IPS-15b (cell line): ENCODE results near the gene DRD3.

Source experiments
- H3K27me3 ChIP-seq: one replicate; pipeline ENCODE4 v1.6.1; 2013; ENCODE audit warnings: low read length; ENCODE audit not compliant: control insufficient read depth, insufficient read depth
- H3K36me3 ChIP-seq: one replicate; pipeline ENCODE4 v1.6.1; 2013; ENCODE audit warnings: low read length; ENCODE audit not compliant: control insufficient read depth, insufficient read depth
- H3K4me1 ChIP-seq: one replicate; pipeline ENCODE4 v1.6.1; 2013; ENCODE audit warnings: mild to moderate bottlenecking, low read length; ENCODE audit not compliant: control insufficient read depth, insufficient read depth
- H3K4me3 ChIP-seq: one replicate; pipeline ENCODE4 v1.5.1; 2013; ENCODE audit warnings: low read depth, low read length
- H3K9ac ChIP-seq: one replicate; pipeline ENCODE4 v1.6.1; 2013; ENCODE audit warnings: low read depth, mild to moderate bottlenecking, low read length
- H3K9me3 ChIP-seq: one replicate; pipeline ENCODE4 v1.6.1; 2013; ENCODE audit warnings: mild to moderate bottlenecking, low read length; ENCODE audit not compliant: control insufficient read depth, insufficient read depth

DRD3 gene

GRCh38 chr3:114214542-114215341, 35.9 kb upstream of the DRD3 start:
- peaks cover 23% of the 10 kb centered on the region for H3K4me1 ChIP-seq
- H3K4me3 ChIP-seq: peak overlapping the region; percentile 26
- H3K9ac ChIP-seq: no peak overlapping the region
- H3K9me3 ChIP-seq: no peaks in the 10 kb centered on the region
- H3K36me3 ChIP-seq: no peaks in the 10 kb centered on the region
- peaks cover 5% of the 10 kb centered on the region for H3K27me3 ChIP-seq

GRCh38 chr3:114213627-114214541, 35.0 kb upstream of the DRD3 start:
- H3K9me3 ChIP-seq: no peaks in the 10 kb centered on the region
- no peak overlapping the region for H3K9ac ChIP-seq
- no peaks in the 10 kb centered on the region for H3K36me3 ChIP-seq
- peaks cover 4% of the 10 kb centered on the region for H3K27me3 ChIP-seq
- H3K4me3 ChIP-seq: peak overlapping the region; percentile 26
- H3K4me1 ChIP-seq: peaks cover 23% of the 10 kb centered on the region

- Histone ChIP-seq H3K36me3 (no peaks in the 10 kb centered on the region), H3K9me3 (no peaks in the 10 kb centered on the region), H3K4me3 (no peak overlapping the region), H3K27me3 (no peaks in the 10 kb centered on the region), H3K9ac (no peak overlapping the region), H3K4me1 (peaks cover 23% of the 10 kb centered on the region)
Measured at GRCh38 chr3:114213292-114213626, 34.4 kb upstream of the DRD3 start.

- H3K4me1 ChIP-seq: peaks cover 23% of the 10 kb centered on the region
- H3K4me3 ChIP-seq: no peak overlapping the region
- no peaks in the 10 kb centered on the region for H3K9me3 ChIP-seq
- no peak overlapping the region for H3K9ac ChIP-seq
- no peaks in the 10 kb centered on the region for H3K27me3 ChIP-seq
- H3K36me3 ChIP-seq: no peaks in the 10 kb centered on the region
Measured at GRCh38 chr3:114212646-114213045, 33.8 kb upstream of the DRD3 start.

- H3K27me3 ChIP-seq: no peaks in the 10 kb centered on the region
- no peaks in the 10 kb centered on the region for H3K9me3 ChIP-seq
- H3K4me3 ChIP-seq: no peak overlapping the region
- no peak overlapping the region for H3K9ac ChIP-seq
- H3K36me3 ChIP-seq: no peaks in the 10 kb centered on the region
- H3K4me1 ChIP-seq: peaks cover 2% of the 10 kb centered on the region
Measured at GRCh38 chr3:114207768-114208167, 28.9 kb upstream of the DRD3 start.

- Histone ChIP-seq H3K9ac (no peak overlapping the region), H3K4me1 (no peaks in the 10 kb centered on the region), H3K9me3 (no peaks in the 10 kb centered on the region), H3K4me3 (no peak overlapping the region), H3K27me3 (no peaks in the 10 kb centered on the region), H3K36me3 (no peaks in the 10 kb centered on the region)
Measured at GRCh38 chr3:114206342-114206741, 27.5 kb upstream of the DRD3 start.

- Histone ChIP-seq H3K4me3 (no peak overlapping the region), H3K4me1 (no peaks in the 10 kb centered on the region), H3K27me3 (no peaks in the 10 kb centered on the region), H3K36me3 (no peaks in the 10 kb centered on the region), H3K9me3 (no peaks in the 10 kb centered on the region), H3K9ac (no peak overlapping the region)
Measured at GRCh38 chr3:114205541-114205940, 26.7 kb upstream of the DRD3 start.

- no peaks in the 10 kb centered on the region for H3K36me3 ChIP-seq
Measured at GRCh38 chr3:114194750-114195149, 15.9 kb upstream of the DRD3 start.

GRCh38 chr3:114192136-114192535, 13.3 kb upstream of the DRD3 start:
- H3K4me1 ChIP-seq: no peaks in the 10 kb centered on the region
- no peaks in the 10 kb centered on the region for H3K27me3 ChIP-seq
- no peaks in the 10 kb centered on the region for H3K9me3 ChIP-seq
- H3K36me3 ChIP-seq: no peaks in the 10 kb centered on the region
- no peak overlapping the region for H3K9ac ChIP-seq
- H3K4me3 ChIP-seq: no peak overlapping the region

More at GRCh38 chr3:114194750-114195149, 15.9 kb upstream of the DRD3 start:
- H3K4me1 ChIP-seq: no peaks in the 10 kb centered on the region
- no peaks in the 10 kb centered on the region for H3K27me3 ChIP-seq
- no peak overlapping the region for H3K9ac ChIP-seq
- H3K4me3 ChIP-seq: no peak overlapping the region
- H3K9me3 ChIP-seq: no peaks in the 10 kb centered on the region

- Histone ChIP-seq H3K27me3 (no peaks in the 10 kb centered on the region), H3K36me3 (no peaks in the 10 kb centered on the region), H3K9ac (no peak overlapping the region), H3K4me1 (no peaks in the 10 kb centered on the region), H3K9me3 (peaks cover 2% of the 10 kb centered on the region), H3K4me3 (no peak overlapping the region)
Measured at GRCh38 chr3:114186501-114186900, 7.6 kb upstream of the DRD3 start.

GRCh38 chr3:114179575-114179974, 723 bp upstream of the DRD3 start:
- no peaks in the 10 kb centered on the region for H3K36me3 ChIP-seq
- H3K4me1 ChIP-seq: peaks cover 19% of the 10 kb centered on the region
- no peak overlapping the region for H3K9ac ChIP-seq
- H3K4me3 ChIP-seq: no peak overlapping the region
- no peaks in the 10 kb centered on the region for H3K9me3 ChIP-seq
- no peaks in the 10 kb centered on the region for H3K27me3 ChIP-seq

- Histone ChIP-seq H3K9ac (no peak overlapping the region), H3K36me3 (no peaks in the 10 kb centered on the region), H3K9me3 (no peaks in the 10 kb centered on the region), H3K27me3 (no peaks in the 10 kb centered on the region), H3K4me3 (no peak overlapping the region), H3K4me1 (peaks cover 19% of the 10 kb centered on the region)
Measured at GRCh38 chr3:114176890-114177289, 2.0 kb downstream of the DRD3 start.
